Suprapubic skin (tissue), 4 donors: ENCODE data around the gene C7. TPM values are rescaled to one million over a fixed set of nuclear protein-coding genes. Genes with fewer than 3 reads are reported as not detected.

Source experiments
- DNase-seq, 2 donors: peaks; one replicate each; pipeline ENCODE4 v3.0.0-alpha.2; 2019; ENCODE audit warnings: low spot score in 2 of 2
- H3K27ac ChIP-seq: fragments of 200-600 bp; sonication (generic); one replicate; pipeline ENCODE4 v1.5.1; 2019
- H3K27me3 ChIP-seq: fragments of 200-600 bp; sonication (generic); one replicate; pipeline ENCODE4 v1.5.1; 2019
- H3K36me3 ChIP-seq: fragments of 200-600 bp; sonication (generic); one replicate; pipeline ENCODE4 v1.5.1; 2019
- H3K4me1 ChIP-seq: fragments of 200-600 bp; sonication (generic); one replicate; pipeline ENCODE4 v1.5.1; 2019
- H3K4me3 ChIP-seq: fragments of 200-600 bp; sonication (generic); one replicate; pipeline ENCODE4 v1.5.1; 2019; ENCODE audit warnings: mild to moderate bottlenecking
- H3K9me3 ChIP-seq: fragments of 200-600 bp; sonication (generic); one replicate; pipeline ENCODE4 v1.5.1; 2019
- CTCF ChIP-seq, 2 donors: fragments of 200-600 bp in 1 of 2; fragments of 450-650 bp in 1 of 2; sonication (generic) in 1 of 2; IDR thresholded peaks; one replicate each; pipeline ENCODE4 v1.5.1; 2016 to 2019; ENCODE audit warnings: antibody characterized with exemption in 2 of 2, mild to moderate bottlenecking in 1 of 2, moderate library complexity in 1 of 2
- EP300 ChIP-seq: sonication (generic); formaldehyde crosslinking; IDR thresholded peaks from one replicate; pipeline ENCODE4 v1.6.1; 2017; ENCODE audit warnings: antibody characterized with exemption
- POLR2A ChIP-seq, 2 donors: fragments of 450-650 bp; IDR thresholded peaks; one replicate each; pipeline ENCODE4 v1.6.1; 2017; ENCODE audit warnings: antibody characterized with exemption in 2 of 2, mild to moderate bottlenecking in 2 of 2, moderate library complexity in 2 of 2
- POLR2AphosphoS5 ChIP-seq, 3 donors: sonication (generic); formaldehyde crosslinking; IDR thresholded peaks; one replicate each; pipeline ENCODE4 v1.6.1; 2017; ENCODE audit warnings: antibody characterized with exemption in 3 of 3
- WGBS: methylation state at CpG from one replicate; pipeline ENCODE4 v1.1.5; 2018; 5-methylcytosine and 5-hydroxymethylcytosine counted together
- total RNA-seq, 4 donors: library from RNA; depleted of rRNA; stranded (reverse); fragments of >200 nt; gene quantifications; one replicate each; pipeline ENCODE4 v1.1.0, GENCODE V29; 2016

Gene C7
- total RNA-seq, 4 donors from 2014 or later = 9.2 to 45.6 (median 15.7) TPM

- no peak overlapping the region for H3K4me3 ChIP-seq
- no peak for TF ChIP-seq POLR2A (IDR thresholded peaks at IDR 0.05)
These were observed 27.8 kb downstream of the C7 start for GRCh38 chr5:40937075-40937474.

GRCh38 chr5:40939753-40940152 lies 30.5 kb downstream of the C7 start:
- H3K27ac ChIP-seq = no peak overlapping the region
- TF ChIP-seq POLR2AphosphoS5 (IDR thresholded peaks at IDR 0.05) (no peak), POLR2A (IDR thresholded peaks at IDR 0.05) (no peak), CTCF (IDR thresholded peaks at IDR 0.05) (no peak), EP300 (no peak)

More at GRCh38 chr5:40937075-40937474, 27.8 kb downstream of the C7 start:
- Histone ChIP-seq H3K9me3 (no peaks in the 10 kb centered on the region), H3K27ac (no peak overlapping the region), H3K27me3 (no peaks in the 10 kb centered on the region), H3K36me3 (no peaks in the 10 kb centered on the region), H3K4me1 (no peaks in the 10 kb centered on the region)
- WGBS = 77% methylated on average over 1 of the region's 1 CpG
- no peak for DNase-seq

GRCh38 chr5:40945111-40945510 lies 35.8 kb downstream of the C7 start:
- Histone ChIP-seq H3K27ac (no peak overlapping the region), H3K9me3 (no peaks in the 10 kb centered on the region), H3K4me3 (no peak overlapping the region), H3K36me3 (no peaks in the 10 kb centered on the region), H3K4me1 (no peaks in the 10 kb centered on the region), H3K27me3 (no peaks in the 10 kb centered on the region)
- DNase-seq = no peak
- WGBS = 94% methylated on average over 5 of the region's 5 CpGs
- no peak for TF ChIP-seq POLR2AphosphoS5 (IDR thresholded peaks at IDR 0.05)
- no peak for TF ChIP-seq POLR2A (IDR thresholded peaks at IDR 0.05)
- no peak for TF ChIP-seq EP300
- TF ChIP-seq CTCF (IDR thresholded peaks at IDR 0.05) = no peak

More at GRCh38 chr5:40939753-40940152, 30.5 kb downstream of the C7 start:
- H3K4me1 ChIP-seq = no peaks in the 10 kb centered on the region
- H3K4me3 ChIP-seq = no peak overlapping the region
- no peak for DNase-seq
- no peaks in the 10 kb centered on the region for H3K9me3 ChIP-seq
- 81% methylated on average over 6 of the region's 6 CpGs for WGBS
- H3K36me3 ChIP-seq = no peaks in the 10 kb centered on the region
- H3K27me3 ChIP-seq = no peaks in the 10 kb centered on the region

GRCh38 chr5:40955313-40955712 lies 46.0 kb downstream of the C7 start:
- DNase-seq = no peak
- no peaks in the 10 kb centered on the region for H3K9me3 ChIP-seq
- TF ChIP-seq POLR2AphosphoS5 (IDR thresholded peaks at IDR 0.05) = no peak
- no peak for TF ChIP-seq EP300
- no peak for TF ChIP-seq CTCF (IDR thresholded peaks at IDR 0.05)
- TF ChIP-seq POLR2A (IDR thresholded peaks at IDR 0.05) = no peak
- WGBS = 70% methylated on average over 5 of the region's 5 CpGs
- H3K4me3 ChIP-seq = no peak overlapping the region
- no peaks in the 10 kb centered on the region for H3K36me3 ChIP-seq
- H3K27ac ChIP-seq = no peak overlapping the region
- H3K27me3 ChIP-seq = no peaks in the 10 kb centered on the region
- no peaks in the 10 kb centered on the region for H3K4me1 ChIP-seq

GRCh38 chr5:40957048-40957447 lies 47.8 kb downstream of the C7 start:
- Histone ChIP-seq H3K27ac (no peak overlapping the region), H3K4me3 (no peak overlapping the region), H3K36me3 (no peaks in the 10 kb centered on the region), H3K27me3 (no peaks in the 10 kb centered on the region), H3K9me3 (no peaks in the 10 kb centered on the region), H3K4me1 (no peaks in the 10 kb centered on the region)
- no peak for DNase-seq
- 89% methylated on average over 3 of the region's 3 CpGs for WGBS
- no peak for TF ChIP-seq POLR2AphosphoS5 (IDR thresholded peaks at IDR 0.05)
- no peak for TF ChIP-seq EP300
- no peak for TF ChIP-seq POLR2A (IDR thresholded peaks at IDR 0.05)
- TF ChIP-seq CTCF (IDR thresholded peaks at IDR 0.05) = no peak

GRCh38 chr5:40958811-40959210 lies 49.5 kb downstream of the C7 start:
- DNase-seq = no peak
- TF ChIP-seq CTCF (IDR thresholded peaks at IDR 0.05) (no peak), POLR2A (IDR thresholded peaks at IDR 0.05) (no peak), POLR2AphosphoS5 (IDR thresholded peaks at IDR 0.05) (no peak), EP300 (no peak)
- Histone ChIP-seq H3K27ac (no peak overlapping the region), H3K36me3 (no peaks in the 10 kb centered on the region), H3K4me3 (no peak overlapping the region), H3K4me1 (no peaks in the 10 kb centered on the region), H3K27me3 (no peaks in the 10 kb centered on the region), H3K9me3 (no peaks in the 10 kb centered on the region)
- WGBS = 91% methylated on average over 5 of the region's 5 CpGs
